NCI-H2227 (cell line): ENCODE data around the gene CARS2.
"Not testable (repeated sequence)": the region's sequence is repeated elsewhere in the genome, so short reads cannot be mapped to it uniquely, and the experiment has no call there.

Source experiments
- DNase-seq: peaks from one replicate; lab custom pipeline; 2025; ENCODE audit not compliant: unreplicated experiment; lab: John Stamatoyannopoulos, UW

The CARS2 gene

GRCh38 chr13:110624766-110625756, 80.9 kb downstream of the CARS2 start:
- DNase-seq = no peak

- DNase-seq = no peak
These were observed 85.3 kb downstream of the CARS2 start for GRCh38 chr13:110620596-110620995.

GRCh38 chr13:110618780-110619179, 87.1 kb downstream of the CARS2 start:
- DNase-seq = no peak

- no peak for DNase-seq
These were observed 87.7 kb downstream of the CARS2 start for GRCh38 chr13:110618167-110618566.

- no peak for DNase-seq
These were observed 88.4 kb downstream of the CARS2 start for GRCh38 chr13:110617321-110618072.

- no peak for DNase-seq
These were observed 89.5 kb downstream of the CARS2 start for GRCh38 chr13:110616103-110617101.

- DNase-seq = peak; percentile 93
These were observed 90.4 kb downstream of the CARS2 start, which contains the start of gene NAXD for GRCh38 chr13:110615322-110616102. NAXD (plus strand) TSS chr13:110615545; CDS start chr13:110615602, 57 bp downstream.

GRCh38 chr13:110615005-110615321, 91.0 kb downstream of the CARS2 start:
- DNase-seq = no peak

GRCh38 chr13:110610955-110611595, 94.8 kb downstream of the CARS2 start:
- no peak for DNase-seq

GRCh38 chr13:110607675-110608224, 98.2 kb downstream of the CARS2 start:
- DNase-seq = no peak

- not testable (repeated sequence) for DNase-seq
These were observed 99.6 kb downstream of the CARS2 start for GRCh38 chr13:110606281-110606680.

GRCh38 chr13:110605132-110605531, 100.8 kb downstream of the CARS2 start:
- no peak for DNase-seq

GRCh38 chr13:110600980-110601379, 104.9 kb downstream of the CARS2 start:
- DNase-seq = no peak

GRCh38 chr13:110600261-110600819, 105.6 kb downstream of the CARS2 start:
- DNase-seq = no peak

GRCh38 chr13:110597041-110597689, 108.8 kb downstream of the CARS2 start:
- DNase-seq = no peak

GRCh38 chr13:110593430-110594130, 112.3 kb downstream of the CARS2 start:
- peak; percentile 3 for DNase-seq

- DNase-seq = no peak
These were observed 113.3 kb downstream of the CARS2 start for GRCh38 chr13:110592665-110593064.
